Choroid plexus epithelial cell (primary cell): ENCODE results near the gene NELL1.

Source experiments
- DNase-seq: peaks from one replicate; pipeline ENCODE4 v3.0.0-alpha.2; 2010; ENCODE audit warnings: low read depth
- H3K4me3 ChIP-seq: 2 replicates; pipeline ENCODE4 v1.5.1; 2011; ENCODE audit warnings: low read depth, mild to moderate bottlenecking, control low read depth, low read length, moderate library complexity
- TF ChIP-seq, protein P1 (sequence below): conservative IDR thresholded peaks from 2 replicates; pipeline ENCODE4 v1.5.1; 2011; ENCODE audit warnings: low read depth, mild to moderate bottlenecking, control low read depth, inconsistent platforms, low read length, moderate library complexity

The NELL1 gene

DNA sequence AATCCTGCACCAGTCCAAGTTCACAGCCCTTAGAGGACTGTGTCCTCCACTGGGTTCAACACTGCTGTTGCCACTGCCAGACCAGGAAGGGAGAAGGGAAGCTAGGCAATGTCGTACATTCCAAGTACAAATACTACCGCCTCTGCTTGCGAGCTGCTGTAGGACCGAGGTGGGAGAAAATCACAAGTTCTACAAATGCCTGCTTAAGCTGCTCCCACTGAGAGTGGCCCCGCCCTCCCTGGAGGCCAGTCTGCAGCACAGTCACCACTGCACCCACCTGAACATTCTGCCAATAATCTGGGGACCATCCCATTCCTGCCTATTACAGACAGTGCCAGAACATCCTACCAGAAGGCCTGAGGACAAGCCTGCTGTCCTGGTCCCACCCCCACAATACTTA, 816.0 kb downstream of the NELL1 start:
- TF ChIP-seq, protein P1, sequence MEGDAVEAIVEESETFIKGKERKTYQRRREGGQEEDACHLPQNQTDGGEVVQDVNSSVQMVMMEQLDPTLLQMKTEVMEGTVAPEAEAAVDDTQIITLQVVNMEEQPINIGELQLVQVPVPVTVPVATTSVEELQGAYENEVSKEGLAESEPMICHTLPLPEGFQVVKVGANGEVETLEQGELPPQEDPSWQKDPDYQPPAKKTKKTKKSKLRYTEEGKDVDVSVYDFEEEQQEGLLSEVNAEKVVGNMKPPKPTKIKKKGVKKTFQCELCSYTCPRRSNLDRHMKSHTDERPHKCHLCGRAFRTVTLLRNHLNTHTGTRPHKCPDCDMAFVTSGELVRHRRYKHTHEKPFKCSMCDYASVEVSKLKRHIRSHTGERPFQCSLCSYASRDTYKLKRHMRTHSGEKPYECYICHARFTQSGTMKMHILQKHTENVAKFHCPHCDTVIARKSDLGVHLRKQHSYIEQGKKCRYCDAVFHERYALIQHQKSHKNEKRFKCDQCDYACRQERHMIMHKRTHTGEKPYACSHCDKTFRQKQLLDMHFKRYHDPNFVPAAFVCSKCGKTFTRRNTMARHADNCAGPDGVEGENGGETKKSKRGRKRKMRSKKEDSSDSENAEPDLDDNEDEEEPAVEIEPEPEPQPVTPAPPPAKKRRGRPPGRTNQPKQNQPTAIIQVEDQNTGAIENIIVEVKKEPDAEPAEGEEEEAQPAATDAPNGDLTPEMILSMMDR: no peak

DNA sequence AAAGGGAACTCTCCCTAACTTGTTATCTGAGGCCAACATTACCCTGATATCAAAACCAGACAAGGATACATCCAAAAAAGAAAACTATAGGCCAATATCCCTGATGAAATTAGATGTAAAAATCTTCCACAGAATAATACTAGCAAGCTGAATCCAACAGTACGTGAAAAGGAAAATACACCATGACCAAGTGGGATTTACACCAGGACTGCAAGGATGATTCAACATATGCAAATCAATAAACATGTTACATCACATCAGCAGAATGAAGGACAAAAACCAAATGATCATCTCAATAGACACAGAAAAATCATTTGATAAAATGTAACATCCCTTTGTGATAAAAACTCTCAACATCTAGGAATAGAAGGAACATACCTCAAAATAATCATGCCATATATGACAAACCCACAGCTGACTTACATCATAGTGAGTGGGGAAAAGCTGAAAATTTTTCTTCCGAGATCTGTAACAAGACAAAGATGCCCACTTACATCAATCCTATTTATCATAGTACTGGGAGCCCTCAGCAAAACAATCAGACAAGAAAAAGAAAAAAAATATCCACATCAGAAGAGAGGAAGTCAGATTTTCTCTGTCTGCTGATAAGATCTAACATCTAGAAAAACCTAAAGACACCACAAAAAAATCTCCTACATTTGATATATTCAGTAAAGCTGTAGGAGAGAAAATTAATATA, 820.2 kb downstream of the NELL1 start:
- H3K4me3 ChIP-seq: no peak overlapping the region
- TF ChIP-seq, protein P1: no peak
- DNase-seq: no peak

More for the DNA sequence above, 816.0 kb downstream of the NELL1 start:
- no peak for DNase-seq
- H3K4me3 ChIP-seq: no peak overlapping the region

DNA sequence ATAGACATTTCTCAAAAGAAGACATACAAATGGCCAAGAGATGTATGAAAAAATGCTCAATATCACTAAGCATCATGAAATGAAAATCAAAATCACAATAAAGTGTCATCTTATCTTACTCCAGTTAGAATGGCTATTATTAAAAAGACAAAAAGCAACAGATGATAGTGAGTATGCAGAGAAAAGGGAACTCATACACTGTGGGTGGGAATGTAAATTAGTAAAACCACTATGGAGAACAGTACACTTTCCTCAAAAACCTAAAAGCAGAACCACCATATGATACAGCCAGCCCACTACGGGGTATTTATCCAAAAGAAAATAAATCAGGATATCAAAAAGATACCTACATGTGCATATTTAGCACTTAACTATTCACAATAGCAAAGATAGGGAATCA, 823.5 kb downstream of the NELL1 start:
- no peak for DNase-seq
- TF ChIP-seq, protein P1: no peak
- H3K4me3 ChIP-seq: no peak overlapping the region

DNA sequence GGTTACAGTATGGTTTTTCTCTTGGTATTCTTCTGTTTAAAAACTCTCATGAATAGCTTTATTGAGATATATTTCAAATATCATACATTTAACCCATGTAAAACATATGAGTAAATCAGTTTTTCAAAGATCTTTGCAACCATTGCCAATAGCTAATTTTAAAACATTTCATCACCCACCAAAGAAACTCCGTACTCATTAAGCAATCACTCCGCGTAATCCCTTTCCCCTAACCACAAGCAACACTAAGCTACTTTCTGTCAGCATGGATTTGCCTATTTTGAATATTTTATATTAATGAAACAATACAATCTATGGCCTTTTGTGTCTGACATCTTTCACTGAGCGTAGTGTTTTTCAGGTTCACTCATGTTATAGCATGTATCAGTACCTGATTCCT, 825.6 kb downstream of the NELL1 start:
- DNase-seq: no peak
- TF ChIP-seq, protein P1: no peak
- H3K4me3 ChIP-seq: no peak overlapping the region

DNA sequence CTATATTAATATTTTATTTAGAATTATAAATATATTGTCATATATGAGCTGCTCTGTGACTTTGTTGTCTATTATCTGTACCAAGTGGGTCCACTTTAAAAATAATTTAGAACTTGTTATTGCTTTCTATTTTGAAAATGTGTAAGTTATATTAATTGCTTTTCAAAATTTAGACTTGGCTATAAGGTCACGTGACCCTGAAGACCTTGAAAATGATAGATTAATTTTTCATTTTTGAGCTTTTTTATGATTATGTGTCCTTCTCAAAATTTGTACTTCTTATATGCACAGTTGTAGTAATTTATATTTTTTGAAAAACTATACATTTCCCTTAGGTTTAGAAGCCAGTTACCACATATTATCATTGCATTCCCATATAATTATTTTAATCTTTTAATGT, 826.5 kb downstream of the NELL1 start:
- H3K4me3 ChIP-seq: no peak overlapping the region
- TF ChIP-seq, protein P1: no peak
- DNase-seq: no peak

DNA sequence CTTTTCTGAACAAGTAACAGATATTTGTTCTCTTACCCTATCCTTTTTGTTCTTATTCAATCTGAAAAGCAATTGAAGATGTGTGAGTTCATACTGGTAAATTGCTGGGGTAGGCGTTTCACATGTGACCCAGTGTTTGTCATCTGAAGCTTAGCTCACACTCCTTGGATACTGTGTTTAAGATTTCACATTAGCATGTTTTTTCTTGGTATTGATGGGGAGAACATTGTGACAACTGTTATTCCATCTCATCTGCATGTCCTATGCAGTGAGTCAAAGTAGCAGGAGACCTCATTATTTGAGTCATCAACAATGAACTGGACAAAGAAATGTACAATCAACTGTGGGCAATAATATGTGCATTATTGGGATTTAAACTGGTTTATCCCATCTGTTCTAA, 831.9 kb downstream of the NELL1 start:
- TF ChIP-seq, protein P1: no peak
- H3K4me3 ChIP-seq: no peak overlapping the region
- DNase-seq: no peak

DNA sequence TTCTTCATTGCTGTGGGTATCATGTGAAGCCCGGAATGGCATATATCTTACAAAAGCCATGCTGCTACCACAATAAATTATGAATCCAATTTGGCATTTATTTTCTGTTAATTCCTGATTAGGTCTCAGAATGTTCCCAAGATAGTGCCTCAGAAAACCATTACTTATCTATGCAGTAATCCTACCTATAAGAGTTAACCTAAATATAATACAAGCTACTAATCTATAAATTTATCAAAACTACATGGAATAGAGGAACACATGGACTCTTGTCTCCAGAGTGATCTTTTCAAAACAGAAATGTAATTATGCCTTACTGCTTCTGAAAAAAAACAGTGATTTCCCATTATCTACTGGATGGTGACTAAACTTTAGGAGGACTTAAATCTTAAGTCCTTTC, 835.7 kb downstream of the NELL1 start:
- TF ChIP-seq, protein P1: no peak
- H3K4me3 ChIP-seq: no peak overlapping the region
- no peak for DNase-seq
